ENCODE data around the gene FOXI1. TPM values are rescaled to one million over a fixed set of nuclear protein-coding genes. Genes with fewer than 3 reads are reported as not detected.

The FOXI1 gene
- total RNA-seq, 1 donor: not detected

GRCh38 chr5:170142196-170142595, 36.5 kb downstream of the FOXI1 start:
- DNase-seq (ENCODE audit: low read depth): no peak
- H3K4me3 ChIP-seq (ENCODE audit: low read depth, low read length): no peak overlapping the region

GRCh38 chr5:170143091-170143490, 37.4 kb downstream of the FOXI1 start:
- no peak for TF ChIP-seq CTCF (IDR thresholded peaks at IDR 0.05; ENCODE audit: insufficient read depth, low read length)
- no peak overlapping the region for H3K4me3 ChIP-seq (ENCODE audit: low read depth, low read length)
- no peak for DNase-seq (ENCODE audit: low read depth)

More at GRCh38 chr5:170142196-170142595, 36.5 kb downstream of the FOXI1 start:
- no peak for TF ChIP-seq CTCF (IDR thresholded peaks at IDR 0.05; ENCODE audit: insufficient read depth, low read length)

GRCh38 chr5:170143710-170144109, 38.0 kb downstream of the FOXI1 start:
- TF ChIP-seq CTCF (IDR thresholded peaks at IDR 0.05; ENCODE audit: insufficient read depth, low read length): no peak
- DNase-seq (ENCODE audit: low read depth): no peak
- H3K4me3 ChIP-seq (ENCODE audit: low read depth, low read length): no peak overlapping the region

GRCh38 chr5:170144286-170145023, 38.8 kb downstream of the FOXI1 start:
- DNase-seq (ENCODE audit: low read depth): no peak
- no peak overlapping the region for H3K4me3 ChIP-seq (ENCODE audit: low read depth, low read length)
- no peak for TF ChIP-seq CTCF (IDR thresholded peaks at IDR 0.05; ENCODE audit: insufficient read depth, low read length)

- H3K4me3 ChIP-seq (ENCODE audit: low read depth, low read length): no peak overlapping the region
- DNase-seq (ENCODE audit: low read depth): no peak
- no peak for TF ChIP-seq CTCF (IDR thresholded peaks at IDR 0.05; ENCODE audit: insufficient read depth, low read length)
Measured at GRCh38 chr5:170145462-170145861, 39.8 kb downstream of the FOXI1 start.

- no peak for DNase-seq (ENCODE audit: low read depth)
- no peak for TF ChIP-seq CTCF (IDR thresholded peaks at IDR 0.05; ENCODE audit: insufficient read depth, low read length)
- no peak overlapping the region for H3K4me3 ChIP-seq (ENCODE audit: low read depth, low read length)
Measured at GRCh38 chr5:170147051-170147752, 41.5 kb downstream of the FOXI1 start.

Data from fibroblast of the aortic adventitia (primary cell).